ENCODE data around the gene TM4SF20.

TM4SF20 gene

DNA sequence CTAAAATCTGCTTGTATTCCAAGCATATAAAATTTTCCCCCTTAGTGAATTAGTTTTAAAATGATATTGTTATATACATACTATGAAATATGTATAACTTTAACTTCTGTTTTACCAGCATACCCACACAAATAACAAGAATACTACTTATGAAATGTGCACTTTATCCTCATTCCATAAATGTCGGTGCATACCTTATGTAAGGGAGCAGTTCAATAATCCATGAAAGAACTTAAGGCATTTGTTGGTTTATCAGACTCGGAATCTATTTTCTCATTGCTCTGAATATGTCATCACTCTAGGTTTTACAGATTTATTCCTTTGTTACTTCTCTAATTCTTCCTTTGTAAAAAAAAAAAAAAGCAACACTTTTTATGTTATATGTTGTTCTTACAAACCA lies 66.5 kb downstream of the TM4SF20 start:
- no peak for DNase-seq (ENCODE audit: insufficient read length, low spot score)
- TF ChIP-seq TAF1 (IDR thresholded peaks at IDR 0.05; ENCODE audit: low read depth, low read length) (no peak), POLR2A (IDR thresholded peaks at IDR 0.05; ENCODE audit: low read depth, low read length) (no peak), POLR2AphosphoS5 (IDR thresholded peaks at IDR 0.05; ENCODE audit: low read depth, low read length) (no peak), SPI1 (IDR thresholded peaks at IDR 0.05; ENCODE audit: low read depth, low read length) (no peak), POU2F2 (IDR thresholded peaks at IDR 0.05; ENCODE audit: low read depth, low read length) (no peak), PAX5 (IDR thresholded peaks at IDR 0.05; ENCODE audit: insufficient read depth, low read length, severe bottlenecking) (no peak)
- FAIRE-seq: no peak
